HG03175 (cell line): Measurements from ENCODE around the gene CACNA1D.

Experiments
- ATAC-seq: cut with Tn5 transposase; IDR thresholded peaks from one replicate; pipeline ENCODE4 v1.9.1; 2021; ENCODE audit warnings: mild to moderate bottlenecking, moderate library complexity; ENCODE audit not compliant: unreplicated experiment

CACNA1D gene

GRCh38 chr3:53677413-53677812, 183.0 kb downstream of the CACNA1D start:
- no peak for ATAC-seq

DNA sequence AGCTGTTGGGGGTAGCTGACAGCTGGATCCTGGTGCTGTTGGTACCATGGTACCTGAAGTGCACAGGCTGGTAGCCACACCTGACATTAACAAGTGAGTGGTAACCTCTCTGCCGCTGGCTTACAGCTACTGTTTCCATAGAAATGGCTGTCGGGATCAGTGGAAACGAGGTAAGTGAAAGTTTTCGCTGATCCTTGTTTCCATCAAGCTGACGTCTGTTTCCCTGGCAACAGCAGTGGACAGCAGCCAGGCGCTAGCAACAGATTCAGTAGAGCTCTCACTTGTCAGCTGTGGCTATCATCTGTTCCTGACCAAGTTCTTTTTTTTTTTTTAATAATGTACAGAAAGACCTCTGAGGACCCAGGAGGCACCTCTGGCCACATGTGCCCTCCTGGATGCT, 185.6 kb downstream of the CACNA1D start:
- ATAC-seq, result no peak

DNA sequence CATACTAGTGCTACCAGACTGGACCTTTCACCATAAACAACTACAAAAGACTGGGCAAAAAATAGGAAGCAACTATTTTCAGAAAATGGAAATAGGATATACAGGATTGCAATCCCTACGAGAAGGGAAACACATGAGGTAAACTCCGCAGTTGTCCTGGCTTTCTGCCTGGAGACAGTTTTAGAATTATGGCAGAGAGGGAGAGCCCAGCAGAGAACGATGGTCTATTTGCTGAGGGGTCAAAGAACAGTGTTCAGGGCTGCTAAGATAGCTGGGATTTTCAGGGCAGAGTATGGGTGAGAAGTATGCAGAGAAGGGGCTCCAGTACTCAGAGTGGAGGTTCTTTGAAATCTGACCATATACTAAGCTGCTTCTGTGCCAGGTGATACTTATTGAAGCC, 188.4 kb downstream of the CACNA1D start:
- ATAC-seq, result no peak

GRCh38 chr3:53688066-53688465, 193.7 kb downstream of the CACNA1D start:
- ATAC-seq, result no peak

GRCh38 chr3:53688989-53689388, 194.6 kb downstream of the CACNA1D start:
- ATAC-seq, result no peak

GRCh38 chr3:53689681-53690080, 195.3 kb downstream of the CACNA1D start:
- ATAC-seq, result no peak

- no peak for ATAC-seq
These were observed 196.1 kb downstream of the CACNA1D start for GRCh38 chr3:53690521-53690920.

DNA sequence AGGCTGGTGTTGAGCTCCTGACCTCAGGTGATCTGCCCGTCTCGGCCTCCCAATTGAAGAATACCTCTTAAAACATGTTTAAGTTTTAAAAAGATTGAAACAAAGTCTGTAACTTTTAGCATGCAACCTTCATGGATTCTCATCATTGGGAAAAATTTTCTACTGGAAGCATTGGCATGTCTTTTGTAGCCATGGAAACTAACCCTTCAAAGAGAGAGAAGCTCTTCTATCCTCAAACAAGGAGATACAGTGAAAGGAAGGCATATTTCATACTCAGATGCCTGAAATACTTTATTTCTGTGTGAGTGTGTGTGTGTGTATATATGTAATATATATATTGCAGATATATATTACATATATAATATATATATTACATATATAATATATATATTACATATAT, 196.9 kb downstream of the CACNA1D start:
- no peak for ATAC-seq

GRCh38 chr3:53691885-53692284, 197.5 kb downstream of the CACNA1D start:
- no peak for ATAC-seq

DNA sequence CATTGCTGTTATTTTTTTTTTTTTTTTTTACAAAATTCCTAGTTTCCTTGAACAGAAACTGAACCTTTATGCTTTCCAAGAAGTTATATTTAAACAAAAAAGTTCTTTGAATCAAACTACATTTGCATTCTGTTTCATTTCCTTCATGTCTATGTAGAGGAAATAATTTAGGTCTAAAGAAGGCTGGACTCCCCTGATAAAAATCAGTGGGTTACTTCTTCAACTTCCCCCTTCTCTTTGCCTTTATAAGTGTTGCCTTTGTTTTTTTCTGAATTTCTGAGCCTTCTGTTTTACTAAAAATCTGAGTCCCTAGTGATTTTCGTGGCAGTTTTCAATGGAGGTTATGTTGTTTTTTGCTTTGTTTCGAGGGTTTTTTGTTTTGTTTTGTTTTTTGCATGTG, 199.0 kb downstream of the CACNA1D start:
- no peak for ATAC-seq

GRCh38 chr3:53694046-53694445, 199.6 kb downstream of the CACNA1D start:
- no peak for ATAC-seq

DNA sequence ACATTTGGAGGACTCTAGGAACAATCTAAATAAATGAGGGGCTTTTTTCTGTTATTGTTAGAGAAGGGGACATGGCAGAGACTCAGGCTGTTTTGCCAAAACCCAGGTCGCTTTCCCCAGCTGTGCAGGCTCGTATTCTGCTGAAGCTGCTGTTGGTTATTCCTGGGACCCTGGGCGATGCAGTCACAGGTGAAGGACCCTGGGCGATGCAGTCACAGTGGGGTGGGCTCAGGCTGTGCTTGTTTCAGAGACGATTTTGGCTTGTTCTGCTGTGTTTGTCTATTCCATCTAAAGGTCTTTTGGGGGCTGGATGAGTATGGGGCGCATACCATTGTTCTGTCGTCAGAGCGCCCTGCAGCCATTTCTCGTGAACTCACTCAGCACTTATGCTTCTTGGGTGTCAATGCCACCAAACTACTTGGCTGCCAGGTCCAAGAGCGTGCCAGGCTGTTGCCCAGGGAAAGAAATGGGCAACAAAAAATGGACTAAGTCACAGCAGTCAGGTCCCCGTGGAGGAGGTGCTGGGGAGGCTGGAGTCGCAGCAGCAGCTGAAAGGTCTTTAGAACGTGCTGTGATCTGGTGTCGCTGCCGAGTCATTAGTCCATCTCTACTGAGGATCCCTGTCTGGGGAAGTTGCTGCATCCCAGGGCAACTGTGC, 200.4 kb downstream of the CACNA1D start:
- no peak for ATAC-seq

- ATAC-seq, result no peak
These were observed 200.9 kb downstream of the CACNA1D start for GRCh38 chr3:53695324-53695690.

- ATAC-seq, result no peak
These were observed 202.2 kb downstream of the CACNA1D start for GRCh38 chr3:53696401-53697172.

DNA sequence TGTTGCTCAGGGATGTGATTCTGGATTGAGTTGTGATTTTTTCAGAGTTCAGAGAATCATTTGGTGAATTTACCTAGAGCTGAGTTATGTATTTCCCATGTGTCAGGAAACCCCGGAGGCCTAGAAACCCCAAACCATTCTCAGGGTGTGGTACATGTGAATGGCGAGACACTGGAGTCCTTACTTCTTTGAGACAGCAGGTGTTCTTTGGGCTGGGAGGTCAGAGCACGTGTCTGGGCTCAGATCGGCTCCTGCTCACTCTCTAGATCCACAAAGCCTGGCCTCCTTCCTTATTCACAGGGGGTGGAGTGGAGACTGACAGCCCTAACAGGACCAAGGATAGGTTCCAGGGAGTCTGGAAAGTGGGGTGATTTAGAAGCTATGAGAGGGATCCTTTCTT, 206.0 kb downstream of the CACNA1D start:
- no peak for ATAC-seq

- ATAC-seq, result no peak
These were observed 208.5 kb downstream of the CACNA1D start for GRCh38 chr3:53702776-53703530.

- no peak for ATAC-seq
These were observed 209.4 kb downstream of the CACNA1D start for GRCh38 chr3:53703630-53704362.

GRCh38 chr3:53704363-53704725, 209.9 kb downstream of the CACNA1D start:
- no peak for ATAC-seq

- no peak for ATAC-seq
These were observed 210.8 kb downstream of the CACNA1D start for GRCh38 chr3:53705024-53705745.

DNA sequence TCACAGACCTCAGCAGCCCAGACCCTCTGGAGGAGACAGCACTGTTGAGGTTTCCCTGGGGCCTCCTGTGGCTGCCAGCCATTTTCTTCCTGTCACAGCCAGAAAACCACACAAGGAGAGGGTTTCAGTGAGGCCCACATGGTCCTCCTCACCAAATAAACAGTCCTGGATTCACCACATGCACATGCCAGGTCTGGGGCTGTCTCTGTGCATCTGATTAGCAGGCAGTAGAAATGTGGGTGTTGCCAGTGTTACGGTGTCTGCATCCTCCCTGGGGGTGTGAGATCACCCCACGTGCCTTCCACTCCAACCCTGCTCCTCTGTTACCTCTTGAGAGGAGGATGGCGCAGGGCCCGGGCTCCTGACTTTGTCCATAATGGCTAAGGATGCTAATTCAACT, 211.4 kb downstream of the CACNA1D start:
- ATAC-seq, result no peak

DNA sequence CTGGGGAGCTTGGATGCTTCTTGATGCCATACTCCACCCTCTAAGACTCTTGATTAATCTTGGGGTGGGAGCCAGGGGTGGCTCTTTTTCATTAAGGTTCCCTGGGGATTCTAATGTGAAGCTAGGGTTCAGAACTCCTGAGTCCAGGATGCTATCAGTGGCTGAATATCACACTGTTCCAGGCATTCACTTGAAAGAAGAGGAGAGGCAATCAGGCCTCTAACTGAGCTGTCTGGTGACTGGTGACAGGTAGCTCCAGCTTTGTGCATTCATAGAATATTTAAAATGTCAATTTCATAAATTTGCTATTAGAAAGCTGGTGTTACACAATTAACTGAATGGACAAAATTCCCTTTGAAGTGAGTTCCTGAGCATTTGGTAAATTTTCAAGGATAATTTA, 212.8 kb downstream of the CACNA1D start:
- no peak for ATAC-seq
